HG03571 (cell line): ENCODE measurements around the gene CAPN2.

Source experiments
- ATAC-seq: cut with Tn5 transposase; IDR thresholded peaks from one replicate; pipeline ENCODE4 v1.9.1; 2021; ENCODE audit not compliant: unreplicated experiment

The CAPN2 gene

DNA sequence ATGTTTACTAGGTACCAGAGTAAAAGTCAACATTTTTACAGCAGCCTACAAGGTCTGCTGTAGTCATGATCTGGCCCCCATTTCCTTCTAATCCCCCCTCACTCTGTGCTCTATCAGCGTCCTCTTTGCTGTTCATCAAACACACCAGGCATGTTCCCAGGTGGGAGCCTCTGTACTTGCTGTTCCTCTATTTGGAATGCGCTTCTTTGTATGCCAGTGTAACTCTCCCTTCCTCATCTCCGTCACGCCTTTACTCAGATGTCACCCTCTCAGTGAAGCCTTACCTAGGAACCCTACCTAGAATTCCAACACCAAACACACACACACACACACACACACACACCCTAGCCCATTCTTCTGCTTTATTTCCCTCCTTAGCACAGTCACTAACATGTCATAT, 112.4 kb downstream of the CAPN2 start:
- ATAC-seq = no peak
